Bronchial epithelial cell (primary cell): Measurements from ENCODE around the gene SLA2. TPM values are rescaled to one million over a fixed set of nuclear protein-coding genes. Genes with fewer than 3 reads are reported as not detected.

Experiments
- DNase-seq: peaks from one replicate; pipeline ENCODE4 v3.0.0-alpha.2; 2010; ENCODE audit warnings: low read depth
- FAIRE-seq: peaks from 2 replicates; lab custom pipeline; 2011; peaks lifted over from hg19 to GRCh38; lab: Jason Lieb, UNC
- H3K27me3 ChIP-seq: 2 replicates; pipeline ENCODE4 v1.5.1; 2011; ENCODE audit warnings: low read length; ENCODE audit not compliant: control insufficient read depth, insufficient read depth
- H3K36me3 ChIP-seq: 2 replicates; pipeline ENCODE4 v1.5.1; 2011; ENCODE audit warnings: low read length; ENCODE audit not compliant: control insufficient read depth, insufficient read depth
- H3K4me3 ChIP-seq: 2 replicates; pipeline ENCODE4 v1.5.1; 2011; ENCODE audit warnings: mild to moderate bottlenecking, low read depth, low read length, control low read depth
- CTCF ChIP-seq: IDR thresholded peaks from 2 replicates; pipeline ENCODE4 v1.5.1; 2011; ENCODE audit warnings: mild to moderate bottlenecking, moderate library complexity, low read length, control low read depth, inconsistent platforms; ENCODE audit not compliant: insufficient read depth, severe bottlenecking
- total RNA-seq: library from RNA; depleted of rRNA; stranded (reverse); fragments of >200 nt; gene quantifications from 2 replicates; pipeline ENCODE4 v1.2.1, GENCODE V29; 2014

SLA2 gene
- total RNA-seq, 1 donor from 2014 or later = not detected

DNA sequence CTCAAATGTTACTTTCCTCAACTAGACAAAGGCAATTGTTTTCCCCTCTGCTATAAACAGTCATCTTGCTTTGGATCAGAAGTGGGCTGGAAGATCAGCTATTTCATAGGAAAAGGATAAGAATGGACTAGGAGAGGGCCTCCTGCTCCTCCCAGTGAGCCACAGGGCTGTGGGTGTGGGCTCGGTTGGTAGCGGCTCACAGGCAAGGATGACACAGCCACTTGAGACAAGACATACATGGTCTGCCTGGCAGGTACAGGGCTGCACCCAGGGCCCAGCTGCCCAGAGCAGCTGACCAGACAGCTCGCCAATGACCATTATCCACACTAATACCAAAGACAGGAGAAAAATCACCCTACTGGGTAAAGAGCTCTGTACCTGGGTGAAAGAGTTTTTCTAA is 9.0 kb upstream of the SLA2 start:
- H3K36me3 ChIP-seq = no peaks in the 10 kb centered on the region
- no peak for TF ChIP-seq CTCF
- DNase-seq (no peak), FAIRE-seq (no peak)
- no peaks in the 10 kb centered on the region for H3K27me3 ChIP-seq
- no peak overlapping the region for H3K4me3 ChIP-seq

DNA sequence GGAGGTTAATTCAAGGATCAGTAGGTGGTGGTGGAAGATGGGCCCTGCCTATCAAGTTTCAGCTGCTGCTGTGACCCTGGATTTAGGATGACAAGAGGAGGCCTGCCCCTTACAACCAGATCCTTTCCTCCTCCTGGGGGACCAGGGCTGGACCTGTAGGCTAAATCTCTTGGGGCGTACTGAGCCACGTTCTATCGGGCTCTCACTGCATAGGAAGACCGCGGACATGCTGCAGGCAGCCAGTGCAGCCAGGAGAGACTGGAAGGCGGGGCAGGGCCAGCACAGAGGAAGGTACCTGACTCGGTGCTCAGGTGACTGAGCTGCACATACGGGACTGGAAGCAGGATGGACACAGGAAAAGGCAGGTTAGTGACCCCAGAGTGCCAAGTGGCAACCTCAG is 8.5 kb upstream of the SLA2 start:
- TF ChIP-seq CTCF = no peak
- H3K27me3 ChIP-seq = no peaks in the 10 kb centered on the region
- no peaks in the 10 kb centered on the region for H3K36me3 ChIP-seq
- no peak for FAIRE-seq
- DNase-seq = no peak
- no peak overlapping the region for H3K4me3 ChIP-seq

- Histone ChIP-seq H3K36me3 (no peaks in the 10 kb centered on the region), H3K4me3 (no peak overlapping the region), H3K27me3 (no peaks in the 10 kb centered on the region)
- FAIRE-seq (peak; percentile 55), DNase-seq (no peak)
- no peak for TF ChIP-seq CTCF
These were observed 7.5 kb upstream of the SLA2 start for GRCh38 chr20:36653456-36653855.

- no peak for TF ChIP-seq CTCF
- DNase-seq = no peak
- no peak for FAIRE-seq
- H3K27me3 ChIP-seq = no peaks in the 10 kb centered on the region
- no peaks in the 10 kb centered on the region for H3K36me3 ChIP-seq
- no peak overlapping the region for H3K4me3 ChIP-seq
These were observed 1.5 kb upstream of the SLA2 start for GRCh38 chr20:36647196-36648121.

DNA sequence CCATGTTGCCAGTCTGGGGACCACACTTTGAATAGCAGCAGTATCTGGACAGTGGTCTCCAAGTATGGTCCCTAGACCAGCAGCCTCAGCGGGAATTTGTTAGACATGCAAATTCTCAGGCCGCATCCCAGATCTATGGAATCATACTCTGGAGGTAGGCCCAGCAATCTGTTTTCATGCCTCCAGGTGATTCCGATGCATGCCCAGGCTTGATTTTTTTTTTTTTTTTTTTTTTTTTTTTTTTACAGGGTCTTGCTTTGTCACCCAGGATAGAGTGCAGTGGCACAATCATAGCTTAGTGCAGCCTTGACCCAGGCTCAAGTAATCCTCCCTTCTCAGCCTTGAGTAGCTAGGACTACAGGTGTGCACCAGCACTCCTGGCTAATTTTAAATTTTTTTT is 682 bp upstream of the SLA2 start:
- Histone ChIP-seq H3K36me3 (no peaks in the 10 kb centered on the region), H3K4me3 (no peak overlapping the region), H3K27me3 (no peaks in the 10 kb centered on the region)
- peak; percentile 63 for DNase-seq
- TF ChIP-seq CTCF = no peak
- FAIRE-seq = no peak
